ES-I3 (cell line): Measurements from ENCODE around the gene SLMAP.

ENCODE experiments used
- H3K36me3 ChIP-seq: 2 replicates; pipeline ENCODE4 v1.6.1; 2013; ENCODE audit warnings: mild to moderate bottlenecking, low read length, control low read depth, moderate library complexity; ENCODE audit not compliant: insufficient read depth
- H3K4me1 ChIP-seq: 2 replicates; pipeline ENCODE4 v1.6.1; 2013; ENCODE audit warnings: mild to moderate bottlenecking, control low read depth, low read length; ENCODE audit not compliant: insufficient read depth
- H3K9ac ChIP-seq: 2 replicates; pipeline ENCODE4 v1.6.1; 2013; ENCODE audit warnings: low read depth, mild to moderate bottlenecking, low read length, moderate library complexity
- H3K9me3 ChIP-seq: 2 replicates; pipeline ENCODE4 v1.6.1; 2013; ENCODE audit warnings: mild to moderate bottlenecking, low read length, moderate library complexity; ENCODE audit not compliant: control insufficient read depth, insufficient read depth

Gene SLMAP

GRCh38 chr3:57889807-57890206, 133.7 kb downstream of the SLMAP start:
- Histone ChIP-seq H3K4me1 (no peaks in the 10 kb centered on the region), H3K9me3 (no peaks in the 10 kb centered on the region), H3K9ac (no peak overlapping the region), H3K36me3 (no peaks in the 10 kb centered on the region; the same call in 1 of the 2 replicates)

GRCh38 chr3:57890874-57891273, 134.8 kb downstream of the SLMAP start:
- H3K9me3 ChIP-seq = no peaks in the 10 kb centered on the region
- H3K9ac ChIP-seq = no peak overlapping the region
- H3K36me3 ChIP-seq = no peaks in the 10 kb centered on the region; the same call in 1 of the 2 replicates
- H3K4me1 ChIP-seq = no peaks in the 10 kb centered on the region

- H3K4me1 ChIP-seq = no peaks in the 10 kb centered on the region
- no peak overlapping the region for H3K9ac ChIP-seq
- no peaks in the 10 kb centered on the region for H3K9me3 ChIP-seq
- H3K36me3 ChIP-seq = no peaks in the 10 kb centered on the region
Observed at GRCh38 chr3:57892423-57892822, 136.3 kb downstream of the SLMAP start.

GRCh38 chr3:57893156-57893555, 137.0 kb downstream of the SLMAP start:
- H3K9ac ChIP-seq = no peak overlapping the region
- no peaks in the 10 kb centered on the region for H3K9me3 ChIP-seq
- no peaks in the 10 kb centered on the region for H3K4me1 ChIP-seq
- no peaks in the 10 kb centered on the region for H3K36me3 ChIP-seq

- no peaks in the 10 kb centered on the region for H3K9me3 ChIP-seq
- H3K36me3 ChIP-seq = no peaks in the 10 kb centered on the region
- H3K9ac ChIP-seq = no peak overlapping the region
- no peaks in the 10 kb centered on the region for H3K4me1 ChIP-seq
Observed at GRCh38 chr3:57893668-57894067, 137.6 kb downstream of the SLMAP start.

GRCh38 chr3:57896031-57896430, 139.9 kb downstream of the SLMAP start:
- Histone ChIP-seq H3K4me1 (no peaks in the 10 kb centered on the region), H3K36me3 (no peaks in the 10 kb centered on the region), H3K9me3 (no peaks in the 10 kb centered on the region), H3K9ac (no peak overlapping the region)

GRCh38 chr3:57896691-57897090, 140.6 kb downstream of the SLMAP start:
- Histone ChIP-seq H3K36me3 (no peaks in the 10 kb centered on the region), H3K4me1 (no peaks in the 10 kb centered on the region), H3K9ac (no peak overlapping the region), H3K9me3 (no peaks in the 10 kb centered on the region)

- Histone ChIP-seq H3K4me1 (no peaks in the 10 kb centered on the region), H3K9me3 (no peaks in the 10 kb centered on the region), H3K9ac (no peak overlapping the region), H3K36me3 (no peaks in the 10 kb centered on the region)
Observed at GRCh38 chr3:57900786-57901185, 144.7 kb downstream of the SLMAP start.

GRCh38 chr3:57903124-57903890, 147.2 kb downstream of the SLMAP start:
- Histone ChIP-seq H3K4me1 (no peaks in the 10 kb centered on the region), H3K9me3 (no peaks in the 10 kb centered on the region), H3K9ac (no peak overlapping the region), H3K36me3 (peaks cover 3% of the 10 kb centered on the region; the same call in 1 of the 2 replicates)

- Histone ChIP-seq H3K9me3 (no peaks in the 10 kb centered on the region), H3K9ac (no peak overlapping the region; the same call in 1 of the 2 replicates), H3K36me3 (peaks cover 3% of the 10 kb centered on the region; the same call in 1 of the 2 replicates), H3K4me1 (0 out of 2 replicates have a peak, but pooled peaks cover 4% of the 10 kb centered on the region)
Observed at GRCh38 chr3:57910990-57911389, 154.9 kb downstream of the SLMAP start.

GRCh38 chr3:57911593-57911992, 155.5 kb downstream of the SLMAP start:
- Histone ChIP-seq H3K36me3 (peaks cover 3% of the 10 kb centered on the region), H3K9me3 (no peaks in the 10 kb centered on the region), H3K9ac (no peak overlapping the region), H3K4me1 (0 out of 2 replicates have a peak, but pooled peaks cover 4% of the 10 kb centered on the region)

- Histone ChIP-seq H3K9ac (no peak overlapping the region), H3K4me1 (no peaks in the 10 kb centered on the region), H3K9me3 (no peaks in the 10 kb centered on the region), H3K36me3 (peaks cover 12% of the 10 kb centered on the region)
Observed at GRCh38 chr3:57917601-57918000, 161.5 kb downstream of the SLMAP start.

GRCh38 chr3:57918123-57918837, 162.2 kb downstream of the SLMAP start:
- Histone ChIP-seq H3K9ac (no peak overlapping the region), H3K36me3 (peaks cover 17% of the 10 kb centered on the region), H3K4me1 (no peaks in the 10 kb centered on the region), H3K9me3 (no peaks in the 10 kb centered on the region)

GRCh38 chr3:57919987-57920386, 163.9 kb downstream of the SLMAP start:
- no peaks in the 10 kb centered on the region for H3K9me3 ChIP-seq
- no peaks in the 10 kb centered on the region for H3K4me1 ChIP-seq
- no peak overlapping the region for H3K9ac ChIP-seq
- H3K36me3 ChIP-seq = peaks cover 17% of the 10 kb centered on the region

GRCh38 chr3:57923101-57923500, 167.0 kb downstream of the SLMAP start:
- Histone ChIP-seq H3K9me3 (no peaks in the 10 kb centered on the region), H3K4me1 (no peaks in the 10 kb centered on the region), H3K36me3 (0 out of 2 replicates have a peak, but pooled peaks cover 7% of the 10 kb centered on the region), H3K9ac (no peak overlapping the region)
